Fibroblast of skin of abdomen (primary cell): Measurements from ENCODE around the gene RPS19.
"Not testable (repeated sequence)": the region's sequence is repeated elsewhere in the genome, so short reads cannot be mapped to it uniquely, and the experiment has no call there.

Experiments
- DNase-seq: peaks from one replicate; pipeline ENCODE4 v3.0.0-alpha.2; 2013

RPS19 gene

GRCh38 chr19:41901707-41902360 is 41.8 kb downstream of the RPS19 start:
- DNase-seq, result no peak

- DNase-seq, result no peak
Measured at GRCh38 chr19:41902594-41902993, 42.5 kb downstream of the RPS19 start.

GRCh38 chr19:41903193-41903953 is 43.3 kb downstream of the RPS19 start:
- DNase-seq, result no peak

- DNase-seq, result no peak
Measured at GRCh38 chr19:41904118-41904870, 44.2 kb downstream of the RPS19 start.

GRCh38 chr19:41905273-41906002 is 45.4 kb downstream of the RPS19 start:
- DNase-seq, result no peak

GRCh38 chr19:41906271-41906670 is 46.2 kb downstream of the RPS19 start:
- DNase-seq, result no peak

- no peak for DNase-seq
Measured at GRCh38 chr19:41906916-41907680, 47.0 kb downstream of the RPS19 start.

- no peak for DNase-seq
Measured at GRCh38 chr19:41907994-41908615, 48.0 kb downstream of the RPS19 start.

- no peak for DNase-seq
Measured at GRCh38 chr19:41908724-41909464, 48.8 kb downstream of the RPS19 start.

GRCh38 chr19:41909706-41910105 is 49.7 kb downstream of the RPS19 start:
- no peak for DNase-seq

GRCh38 chr19:41910240-41910991 is 50.4 kb downstream of the RPS19 start:
- DNase-seq, result no peak

GRCh38 chr19:41910992-41911888 is 51.2 kb downstream of the RPS19 start:
- DNase-seq, result no peak

- DNase-seq, result no peak
Measured at GRCh38 chr19:41911889-41912731, 52.1 kb downstream of the RPS19 start.

GRCh38 chr19:41912899-41913537 is 53.0 kb downstream of the RPS19 start:
- DNase-seq, result no peak

- no peak for DNase-seq
Measured at GRCh38 chr19:41913538-41914423, 53.7 kb downstream of the RPS19 start.

- DNase-seq, result not testable (repeated sequence)
Measured at GRCh38 chr19:41914424-41914834, 54.4 kb downstream of the RPS19 start.
